Prostate gland (tissue), 2 donors: ENCODE data around the gene P2RY2. TPM values are rescaled to one million over a fixed set of nuclear protein-coding genes. Genes with fewer than 3 reads are reported as not detected.

Source experiments
- DNase-seq: peaks from one replicate; pipeline ENCODE4 v3.0.0-alpha.2; 2019; ENCODE audit warnings: low spot score
- H3K27ac ChIP-seq, 2 donors: fragments of 200-600 bp; sonication (generic); 2 replicates each; pipeline ENCODE4 v1.5.1; 2017 to 2019
- H3K27me3 ChIP-seq: fragments of 200-600 bp; sonication (generic); replicated peaks from 2 replicates; pipeline ENCODE4 v1.5.1; 2019; ENCODE audit not compliant: insufficient read depth
- H3K36me3 ChIP-seq, 2 donors: fragments of 200-600 bp; sonication (generic); 1 replicate in 1 of 2; 2 replicates in 1 of 2; pipeline versions ENCODE4 v1.5.1 to v1.8.1; 2017 to 2019
- H3K4me1 ChIP-seq: fragments of 200-600 bp; sonication (generic); replicated peaks from 2 replicates; pipeline ENCODE4 v1.5.1; 2019
- H3K4me3 ChIP-seq, 2 donors: fragments of 200-600 bp; sonication (generic); 2 replicates each; pipeline ENCODE4 v1.5.1; 2017 to 2019
- H3K9me3 ChIP-seq: fragments of 200-600 bp; sonication (generic); 2 replicates; pipeline ENCODE4 v1.5.1; 2017
- POLR2A ChIP-seq: fragments of 450-650 bp; IDR thresholded peaks from one replicate; pipeline ENCODE4 v1.6.1; 2016; ENCODE audit warnings: antibody characterized with exemption, mild to moderate bottlenecking
- POLR2AphosphoS5 ChIP-seq: sonication (generic); formaldehyde crosslinking; IDR thresholded peaks from one replicate; pipeline ENCODE4 v1.6.1; 2017; ENCODE audit warnings: antibody characterized with exemption
- WGBS: methylation state at CpG from one replicate; pipeline ENCODE4 v1.1.5; 2018; 5-methylcytosine and 5-hydroxymethylcytosine counted together
- intact Hi-C: fragments of 100-400 bp; cut with DNase I; formaldehyde crosslinking; loops from one replicate; pipeline ENCODE4 v1.14.2; 2022
- total RNA-seq, 2 donors: library from RNA; depleted of rRNA; stranded (reverse); fragments of >200 nt; gene quantifications; one replicate each; pipeline ENCODE4 v1.1.0, GENCODE V29; 2016
- TF ChIP-seq, protein P1 (sequence below), 4 experiments: fragments of 200-600 bp in 2 of 4; fragments of 450-650 bp in 2 of 4; sonication (generic) in 2 of 4; IDR thresholded peaks; 1 replicate in 3 of 4; 2 replicates in 1 of 4; pipeline ENCODE4 v1.5.1; 2016 to 2019; ENCODE audit warnings: antibody characterized with exemption in 4 of 4, mild to moderate bottlenecking in 2 of 4, moderate library complexity in 2 of 4

The P2RY2 gene
- total RNA-seq, 2 donors from 2014 or later: 2.7 to 3.5 TPM

DNA sequence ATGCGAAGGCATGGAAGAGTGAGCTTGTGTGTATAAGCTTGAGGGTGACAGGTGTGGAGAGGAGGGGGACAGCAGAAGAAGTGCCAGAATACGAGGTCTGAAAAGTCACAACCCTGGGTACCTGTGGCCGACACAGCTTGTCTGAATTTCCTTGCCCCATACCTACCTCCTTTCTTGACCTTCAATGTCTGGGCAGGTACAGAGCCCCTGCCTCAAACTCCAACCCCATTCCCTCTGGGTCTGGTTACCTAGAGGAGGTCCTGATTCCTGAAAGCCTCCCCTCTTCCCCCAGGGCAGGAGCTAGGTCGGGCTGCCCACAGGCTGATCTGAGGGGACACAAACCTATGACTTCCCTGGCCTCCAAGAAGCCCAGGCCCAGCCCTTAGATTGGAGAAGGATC is 39.4 kb upstream of the P2RY2 start:
- TF ChIP-seq POLR2AphosphoS5 (no peak), POLR2A (no peak)
- TF ChIP-seq, protein P1, sequence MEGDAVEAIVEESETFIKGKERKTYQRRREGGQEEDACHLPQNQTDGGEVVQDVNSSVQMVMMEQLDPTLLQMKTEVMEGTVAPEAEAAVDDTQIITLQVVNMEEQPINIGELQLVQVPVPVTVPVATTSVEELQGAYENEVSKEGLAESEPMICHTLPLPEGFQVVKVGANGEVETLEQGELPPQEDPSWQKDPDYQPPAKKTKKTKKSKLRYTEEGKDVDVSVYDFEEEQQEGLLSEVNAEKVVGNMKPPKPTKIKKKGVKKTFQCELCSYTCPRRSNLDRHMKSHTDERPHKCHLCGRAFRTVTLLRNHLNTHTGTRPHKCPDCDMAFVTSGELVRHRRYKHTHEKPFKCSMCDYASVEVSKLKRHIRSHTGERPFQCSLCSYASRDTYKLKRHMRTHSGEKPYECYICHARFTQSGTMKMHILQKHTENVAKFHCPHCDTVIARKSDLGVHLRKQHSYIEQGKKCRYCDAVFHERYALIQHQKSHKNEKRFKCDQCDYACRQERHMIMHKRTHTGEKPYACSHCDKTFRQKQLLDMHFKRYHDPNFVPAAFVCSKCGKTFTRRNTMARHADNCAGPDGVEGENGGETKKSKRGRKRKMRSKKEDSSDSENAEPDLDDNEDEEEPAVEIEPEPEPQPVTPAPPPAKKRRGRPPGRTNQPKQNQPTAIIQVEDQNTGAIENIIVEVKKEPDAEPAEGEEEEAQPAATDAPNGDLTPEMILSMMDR (IDR thresholded peaks at IDR 0.05): no peak
- no peaks in the 10 kb centered on the region for H3K36me3 ChIP-seq
- H3K27ac ChIP-seq: no peak overlapping the region
- 90% methylated on average over 4 of the region's 4 CpGs for WGBS
- H3K4me1 ChIP-seq: no peaks in the 10 kb centered on the region
- H3K4me3 ChIP-seq: no peak overlapping the region
- no peaks in the 10 kb centered on the region for H3K9me3 ChIP-seq
- no peak for DNase-seq
- intact Hi-C loops: loop anchor here (1.0 to 5.0 kb wide), 2 partner anchors 256 to 347 kb away; no protein-coding TSS in a partner anchor
- H3K27me3 ChIP-seq: no peaks in the 10 kb centered on the region

DNA sequence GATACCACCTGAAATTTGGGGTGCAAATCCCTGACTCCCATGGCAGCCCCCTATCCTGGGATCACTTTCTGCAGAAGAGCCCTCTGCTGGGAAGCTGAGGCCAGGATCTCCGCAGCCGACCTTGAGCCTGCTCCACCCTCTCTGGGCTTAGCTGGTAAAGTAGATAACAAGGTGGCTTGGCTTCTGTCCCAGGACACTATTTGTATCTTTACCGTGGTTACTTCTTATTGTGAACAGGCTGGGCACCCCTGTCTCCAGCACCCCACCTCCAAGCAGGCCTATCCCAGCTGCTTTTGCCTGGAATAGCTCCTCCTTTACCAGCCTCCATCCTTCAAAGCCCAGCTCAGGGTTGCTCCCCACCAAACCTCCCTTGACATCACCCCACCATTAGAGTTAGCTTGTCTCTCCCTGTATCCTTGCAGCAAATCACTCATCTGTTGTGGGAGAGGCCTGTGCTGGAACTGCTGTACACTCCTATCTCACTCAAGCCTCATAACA is 35.2 kb upstream of the P2RY2 start:
- Histone ChIP-seq H3K27ac (no peak overlapping the region), H3K4me3 (no peak overlapping the region), H3K36me3 (no peaks in the 10 kb centered on the region), H3K27me3 (no peaks in the 10 kb centered on the region), H3K9me3 (no peaks in the 10 kb centered on the region), H3K4me1 (no peaks in the 10 kb centered on the region)
- TF ChIP-seq POLR2AphosphoS5 (no peak), POLR2A (no peak)
- TF ChIP-seq, protein P1 (IDR thresholded peaks at IDR 0.05): no peak
- 44% methylated on average over 3 of the region's 3 CpGs for WGBS
- no peak for DNase-seq
- intact Hi-C loops: no loop called here

GRCh38 chr11:73184953-73185671 is 33.0 kb upstream of the P2RY2 start:
- Histone ChIP-seq H3K36me3 (no peaks in the 10 kb centered on the region), H3K27me3 (no peaks in the 10 kb centered on the region), H3K27ac (no peak overlapping the region), H3K4me1 (no peaks in the 10 kb centered on the region), H3K4me3 (no peak overlapping the region), H3K9me3 (no peaks in the 10 kb centered on the region)
- intact Hi-C loops: loop anchor here (5.0 kb wide), 2 partner anchors 57 to 102 kb away; no protein-coding TSS in a partner anchor
- 40% methylated on average over 18 of the region's 18 CpGs for WGBS
- peak; percentile 68 for DNase-seq
- peak; percentile 10 for TF ChIP-seq POLR2AphosphoS5
- TF ChIP-seq POLR2A: no peak
- TF ChIP-seq, protein P1 (IDR thresholded peaks at IDR 0.05): peak; percentile 57 to 93 (median 80)

GRCh38 chr11:73185680-73186293 is 32.3 kb upstream of the P2RY2 start:
- TF ChIP-seq POLR2A: no peak
- no peak for TF ChIP-seq POLR2AphosphoS5
- TF ChIP-seq, protein P1 (IDR thresholded peaks at IDR 0.05): no peak
- DNase-seq: no peak
- Histone ChIP-seq H3K27me3 (no peaks in the 10 kb centered on the region), H3K4me1 (no peaks in the 10 kb centered on the region), H3K36me3 (no peaks in the 10 kb centered on the region), H3K27ac (peak overlapping the region in 1 of 2 donors; percentile 7), H3K9me3 (no peaks in the 10 kb centered on the region), H3K4me3 (no peak overlapping the region)
- intact Hi-C loops: loop anchor here (5.0 kb wide), 2 partner anchors 57 to 102 kb away; no protein-coding TSS in a partner anchor
- whole genome bisulfite sequencing: 53% methylated on average over 12 of the region's 13 CpGs
